ENCODE data around the gene GLIPR2. TPM values are rescaled to one million over a fixed set of nuclear protein-coding genes. Genes with fewer than 3 reads are reported as not detected.

Gene GLIPR2
- total RNA-seq, 4 donors from 2014 or later, result 3.2 to 8.8 (median 5.6) TPM

GRCh38 chr9:36169166-36169565 is 32.6 kb downstream of the GLIPR2 start, which contains the start of gene CCIN:
CCIN (plus strand) TSS chr9:36169388; CDS start chr9:36169503, 115 bp downstream.
- no peak within 1 kb of the TSS for H3K27ac ChIP-seq
- H3K36me3 ChIP-seq, result no peaks in the 10 kb centered on the region
- no peak within 1 kb of the TSS for H3K4me3 ChIP-seq
- H3K9me3 ChIP-seq, result no peaks in the 10 kb centered on the region
- WGBS, result 87% methylated on average over 6 of the region's 6 CpGs
- H3K27me3 ChIP-seq, result no peaks in the 10 kb centered on the region
- no peak for DNase-seq (ENCODE audit: low spot score in 2 of 2)
- peaks cover 22% of the 10 kb centered on the region for H3K4me1 ChIP-seq
- TF ChIP-seq POLR2AphosphoS5 (IDR thresholded peaks at IDR 0.05), result no peak
- TF ChIP-seq POLR2A (IDR thresholded peaks at IDR 0.05), result no peak
- no peak for TF ChIP-seq CTCF (IDR thresholded peaks at IDR 0.05)
- TF ChIP-seq EP300 (IDR thresholded peaks at IDR 0.05), result no peak

GRCh38 chr9:36169708-36170107 is 33.2 kb downstream of the GLIPR2 start:
- H3K4me3 ChIP-seq, result no peak overlapping the region
- no peaks in the 10 kb centered on the region for H3K27me3 ChIP-seq
- no peaks in the 10 kb centered on the region for H3K36me3 ChIP-seq
- DNase-seq (ENCODE audit: low spot score in 2 of 2), result no peak
- WGBS, result 93% methylated on average over 17 of the region's 17 CpGs
- no peak overlapping the region for H3K27ac ChIP-seq
- no peaks in the 10 kb centered on the region for H3K9me3 ChIP-seq
- TF ChIP-seq POLR2AphosphoS5 (IDR thresholded peaks at IDR 0.05) (no peak), CTCF (IDR thresholded peaks at IDR 0.05) (no peak), EP300 (IDR thresholded peaks at IDR 0.05) (no peak), POLR2A (IDR thresholded peaks at IDR 0.05) (no peak)
- peaks cover 18% of the 10 kb centered on the region for H3K4me1 ChIP-seq

GRCh38 chr9:36170531-36170930 is 34.0 kb downstream of the GLIPR2 start:
- TF ChIP-seq CTCF (IDR thresholded peaks at IDR 0.05) (no peak), EP300 (IDR thresholded peaks at IDR 0.05) (no peak)

GRCh38 chr9:36173861-36174260 is 37.3 kb downstream of the GLIPR2 start:
- WGBS, result 95% methylated on average over 2 of the region's 2 CpGs
- Histone ChIP-seq H3K9me3 (no peaks in the 10 kb centered on the region), H3K36me3 (no peaks in the 10 kb centered on the region)

More at GRCh38 chr9:36170531-36170930, 34.0 kb downstream of the GLIPR2 start:
- 95% methylated on average over 12 of the region's 13 CpGs for WGBS
- no peaks in the 10 kb centered on the region for H3K27me3 ChIP-seq
- no peak overlapping the region for H3K27ac ChIP-seq
- no peak for DNase-seq (ENCODE audit: low spot score in 2 of 2)
- no peak overlapping the region for H3K4me3 ChIP-seq
- H3K36me3 ChIP-seq, result no peaks in the 10 kb centered on the region
- H3K9me3 ChIP-seq, result no peaks in the 10 kb centered on the region
- peaks cover 13% of the 10 kb centered on the region for H3K4me1 ChIP-seq

GRCh38 chr9:36174271-36174670 is 37.7 kb downstream of the GLIPR2 start:
- DNase-seq (ENCODE audit: low spot score in 2 of 2), result no peak
- WGBS, result 82% methylated on average over 7 of the region's 7 CpGs
- H3K27ac ChIP-seq, result no peak overlapping the region
- H3K4me3 ChIP-seq, result no peak overlapping the region
- H3K9me3 ChIP-seq, result no peaks in the 10 kb centered on the region
- no peaks in the 10 kb centered on the region for H3K36me3 ChIP-seq
- TF ChIP-seq CTCF (IDR thresholded peaks at IDR 0.05), result no peak
- no peak for TF ChIP-seq EP300 (IDR thresholded peaks at IDR 0.05)
- no peak for TF ChIP-seq POLR2AphosphoS5 (IDR thresholded peaks at IDR 0.05)
- no peak for TF ChIP-seq POLR2A (IDR thresholded peaks at IDR 0.05)
- H3K4me1 ChIP-seq, result no peaks in the 10 kb centered on the region
- no peaks in the 10 kb centered on the region for H3K27me3 ChIP-seq

More at GRCh38 chr9:36173861-36174260, 37.3 kb downstream of the GLIPR2 start:
- no peak for DNase-seq (ENCODE audit: low spot score in 2 of 2)
- TF ChIP-seq CTCF (IDR thresholded peaks at IDR 0.05), result no peak
- no peak for TF ChIP-seq POLR2AphosphoS5 (IDR thresholded peaks at IDR 0.05)
- no peak for TF ChIP-seq POLR2A (IDR thresholded peaks at IDR 0.05)
- TF ChIP-seq EP300 (IDR thresholded peaks at IDR 0.05), result no peak
- H3K27me3 ChIP-seq, result no peaks in the 10 kb centered on the region
- no peaks in the 10 kb centered on the region for H3K4me1 ChIP-seq
- no peak overlapping the region for H3K4me3 ChIP-seq
- no peak overlapping the region for H3K27ac ChIP-seq
